Mucosa of stomach (tissue), 1 donor: ENCODE results near the gene RPL27.
"Not testable (repeated sequence)": the region's sequence is repeated elsewhere in the genome, so short reads cannot be mapped to it uniquely, and the experiment has no call there.

ENCODE experiments used
- H3K27me3 ChIP-seq: one replicate; pipeline ENCODE4 v1.7.0; 2013; ENCODE audit warnings: mild to moderate bottlenecking, low read length; ENCODE audit not compliant: control insufficient read depth, insufficient read depth
- H3K36me3 ChIP-seq: one replicate; pipeline ENCODE4 v1.7.0; 2013; ENCODE audit warnings: low read length; ENCODE audit not compliant: control insufficient read depth, insufficient read depth
- H3K4me1 ChIP-seq: one replicate; pipeline ENCODE4 v1.7.0; 2013; ENCODE audit warnings: mild to moderate bottlenecking, low read length; ENCODE audit not compliant: control insufficient read depth, insufficient read depth
- H3K4me3 ChIP-seq: one replicate; pipeline ENCODE4 v1.7.0; 2013; ENCODE audit warnings: low read length
- H3K9ac ChIP-seq: one replicate; pipeline ENCODE4 v1.7.0; 2013; ENCODE audit warnings: mild to moderate bottlenecking, low read length, moderate library complexity
- H3K9me3 ChIP-seq: one replicate; pipeline ENCODE4 v1.7.0; 2013; ENCODE audit warnings: mild to moderate bottlenecking, low read length, moderate library complexity; ENCODE audit not compliant: control insufficient read depth
- donor health status: Pancreatic carcinoma.

The RPL27 gene

GRCh38 chr17:42997984-42998938 lies at the start of gene RPL27:
RPL27 (plus strand) TSS chr17:42998419; CDS start chr17:42998751, 332 bp downstream.
- Histone ChIP-seq H3K4me3 (peak within 1 kb of the TSS; percentile 97), H3K36me3 (no peaks in the 10 kb centered on the region), H3K9ac (peak within 1 kb of the TSS; percentile 96), H3K9me3 (no peaks in the 10 kb centered on the region), H3K27me3 (no peaks in the 10 kb centered on the region), H3K4me1 (peaks cover 12% of the 10 kb centered on the region)

GRCh38 chr17:42950044-42950783 lies 48.0 kb upstream of the RPL27 start:
- Histone ChIP-seq H3K9me3 (no peaks in the 10 kb centered on the region), H3K4me1 (no peaks in the 10 kb centered on the region), H3K4me3 (no peak overlapping the region), H3K9ac (no peak overlapping the region), H3K36me3 (peaks cover 4% of the 10 kb centered on the region), H3K27me3 (no peaks in the 10 kb centered on the region)

- H3K4me3 ChIP-seq, result no peak overlapping the region
- no peaks in the 10 kb centered on the region for H3K27me3 ChIP-seq
- H3K36me3 ChIP-seq, result peaks cover 11% of the 10 kb centered on the region
- H3K4me1 ChIP-seq, result no peaks in the 10 kb centered on the region
- no peak overlapping the region for H3K9ac ChIP-seq
- no peaks in the 10 kb centered on the region for H3K9me3 ChIP-seq
Measured at GRCh38 chr17:42953669-42954068, 44.5 kb upstream of the RPL27 start.

GRCh38 chr17:42964161-42964932 lies 33.9 kb upstream of the RPL27 start, which contains the start of gene AARSD1:
AARSD1 (minus strand) TSS chr17:42964454; CDS start chr17:42964440, 14 bp downstream.
- no peaks in the 10 kb centered on the region for H3K4me1 ChIP-seq
- peak within 1 kb of the TSS; percentile 86 for H3K9ac ChIP-seq
- H3K36me3 ChIP-seq, result no peaks in the 10 kb centered on the region
- no peaks in the 10 kb centered on the region for H3K27me3 ChIP-seq
- H3K4me3 ChIP-seq, result peak within 1 kb of the TSS; percentile 83
- no peaks in the 10 kb centered on the region for H3K9me3 ChIP-seq

GRCh38 chr17:42967925-42968324 lies 30.3 kb upstream of the RPL27 start:
- Histone ChIP-seq H3K4me1 (no peaks in the 10 kb centered on the region), H3K4me3 (no peak overlapping the region), H3K9ac (no peak overlapping the region), H3K27me3 (no peaks in the 10 kb centered on the region), H3K36me3 (no peaks in the 10 kb centered on the region), H3K9me3 (no peaks in the 10 kb centered on the region)

- H3K9me3 ChIP-seq, result no peaks in the 10 kb centered on the region
- no peaks in the 10 kb centered on the region for H3K4me1 ChIP-seq
- H3K4me3 ChIP-seq, result no peak overlapping the region
- no peaks in the 10 kb centered on the region for H3K27me3 ChIP-seq
- no peak overlapping the region for H3K9ac ChIP-seq
- no peaks in the 10 kb centered on the region for H3K36me3 ChIP-seq
Measured at GRCh38 chr17:42969001-42969581, 29.1 kb upstream of the RPL27 start.

GRCh38 chr17:42971589-42971988 lies 26.6 kb upstream of the RPL27 start:
- no peaks in the 10 kb centered on the region for H3K27me3 ChIP-seq
- H3K4me3 ChIP-seq, result no peak overlapping the region
- no peak overlapping the region for H3K9ac ChIP-seq
- H3K36me3 ChIP-seq, result no peaks in the 10 kb centered on the region
- H3K4me1 ChIP-seq, result no peaks in the 10 kb centered on the region
- H3K9me3 ChIP-seq, result no peaks in the 10 kb centered on the region

GRCh38 chr17:42973323-42973722 lies 24.9 kb upstream of the RPL27 start:
- H3K4me1 ChIP-seq, H3K9ac ChIP-seq, H3K36me3 ChIP-seq, H3K27me3 ChIP-seq, H3K9me3 ChIP-seq, H3K4me3 ChIP-seq: not testable (repeated sequence)

GRCh38 chr17:42975265-42975664 lies 23.0 kb upstream of the RPL27 start:
- H3K27me3 ChIP-seq, result no peaks in the 10 kb centered on the region
- H3K9me3 ChIP-seq, result no peaks in the 10 kb centered on the region
- peaks cover 7% of the 10 kb centered on the region for H3K4me1 ChIP-seq
- H3K9ac ChIP-seq, result no peak overlapping the region
- no peak overlapping the region for H3K4me3 ChIP-seq
- H3K36me3 ChIP-seq, result no peaks in the 10 kb centered on the region

GRCh38 chr17:42975701-42976100 lies 22.5 kb upstream of the RPL27 start:
- H3K27me3 ChIP-seq, H3K36me3 ChIP-seq, H3K4me1 ChIP-seq, H3K4me3 ChIP-seq, H3K9me3 ChIP-seq, H3K9ac ChIP-seq: not testable (repeated sequence)

GRCh38 chr17:42979511-42980273 lies 18.5 kb upstream of the RPL27 start, which contains the start of gene PTGES3L:
PTGES3L (minus strand) TSS chr17:42980080; CDS start chr17:42980053, 27 bp downstream.
- Histone ChIP-seq H3K4me1 (peaks cover 21% of the 10 kb centered on the region), H3K9me3 (no peaks in the 10 kb centered on the region), H3K9ac (peak within 1 kb of the TSS; percentile 73), H3K4me3 (peak within 1 kb of the TSS; percentile 80), H3K36me3 (no peaks in the 10 kb centered on the region), H3K27me3 (no peaks in the 10 kb centered on the region)
